NCI-H2029 treated with DMSO at 0.1 percent for 48 hours (cell line): ENCODE data around the gene PTPRN2.
A peak's percentile ranks its signal among the peaks of the same experiment; 100 is the strongest.

ENCODE experiments used
- DNase-seq: peaks from one replicate; lab custom pipeline; 2025; lab: John Stamatoyannopoulos, UW

Gene PTPRN2

GRCh38 chr7:157619753-157620525 lies 967.7 kb downstream of the PTPRN2 start:
- DNase-seq, result no peak

DNA sequence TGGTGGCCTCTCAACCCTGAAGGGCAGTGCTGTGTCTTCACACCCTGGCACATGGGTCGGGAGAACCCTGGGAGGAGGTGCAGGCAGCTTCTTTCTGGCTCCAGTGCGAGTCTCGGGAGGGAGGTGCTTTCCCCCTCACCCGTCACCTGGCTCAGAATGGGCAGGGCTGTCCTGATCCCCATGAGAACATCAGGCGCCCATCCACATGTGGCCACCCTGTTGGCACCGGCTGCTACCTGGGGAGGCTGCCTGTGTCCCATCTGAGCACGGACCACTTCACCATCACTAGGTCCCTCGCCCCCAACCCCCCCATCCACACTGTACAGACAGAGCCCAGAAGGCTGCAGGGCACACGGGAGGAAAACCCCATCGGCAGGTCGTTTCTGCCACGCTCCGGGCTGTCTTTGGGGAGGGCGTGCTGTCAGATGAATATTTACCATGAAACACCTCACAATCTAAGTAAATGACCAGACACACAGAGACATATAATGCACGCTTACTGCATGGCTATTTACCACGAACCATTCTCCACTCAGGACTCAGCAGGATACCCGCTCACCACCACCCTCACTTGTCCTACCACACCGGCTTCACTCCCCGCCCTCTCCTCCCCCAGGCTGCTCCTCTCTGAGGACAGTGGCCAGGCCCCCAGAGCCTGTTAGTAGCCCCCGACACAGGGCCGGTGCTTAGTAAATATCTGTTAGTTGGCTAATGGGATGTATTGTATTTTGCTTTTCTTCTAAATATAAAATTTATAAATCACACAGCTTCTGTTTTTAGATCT lies 968.6 kb downstream of the PTPRN2 start:
- no peak for DNase-seq

DNA sequence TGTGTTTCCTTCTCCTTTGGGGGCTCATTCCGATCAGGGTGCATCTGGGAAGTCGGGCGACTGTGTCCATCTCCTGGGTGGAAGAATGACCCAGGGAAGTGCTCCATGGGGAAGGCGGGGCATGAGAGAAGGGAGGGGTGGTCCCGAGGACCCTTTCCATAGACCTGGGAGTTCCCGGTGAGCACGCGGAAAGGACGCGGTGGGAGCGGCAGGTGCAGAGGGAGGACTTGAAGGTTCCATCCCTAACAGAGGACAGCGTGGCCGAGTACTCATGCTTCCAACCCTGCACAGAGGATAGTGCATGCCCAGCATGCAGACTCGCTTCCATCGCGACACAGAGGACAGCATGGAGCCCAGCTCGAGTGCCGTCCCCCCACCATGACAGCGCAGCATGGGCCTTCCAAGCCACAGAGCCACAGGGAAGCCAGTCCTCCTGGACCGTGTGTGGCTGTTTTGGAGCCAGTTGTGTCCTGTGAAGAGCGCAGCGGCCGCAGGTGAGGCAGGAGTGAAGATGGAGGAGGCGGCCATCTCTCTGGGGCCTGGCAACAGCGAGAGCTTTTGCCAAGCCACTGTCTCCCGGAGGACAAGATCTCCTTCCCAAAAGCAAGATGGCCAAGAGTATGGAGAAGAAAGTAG lies 969.4 kb downstream of the PTPRN2 start:
- no peak for DNase-seq

DNA sequence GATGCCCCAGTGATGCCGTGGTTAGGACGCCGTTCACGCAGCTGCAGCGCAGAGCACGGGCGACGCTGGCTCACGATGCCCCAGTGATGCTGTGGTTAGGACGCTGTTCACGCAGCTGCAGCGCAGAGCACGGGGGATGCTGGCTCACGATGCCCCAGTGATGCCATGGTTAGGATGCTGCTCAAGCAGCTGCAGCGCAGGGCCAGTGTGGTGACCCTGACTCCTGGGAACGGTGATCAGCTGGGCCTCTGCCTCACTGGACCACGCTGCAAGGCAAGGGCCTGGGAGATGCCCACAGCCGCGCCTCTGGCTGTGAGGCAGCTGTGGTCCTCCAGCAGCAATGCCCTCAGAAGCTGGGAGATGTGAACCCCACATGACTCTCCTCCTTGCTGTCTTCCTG lies 970.2 kb downstream of the PTPRN2 start:
- DNase-seq, result no peak

GRCh38 chr7:157616931-157617330 lies 970.7 kb downstream of the PTPRN2 start:
- no peak for DNase-seq

DNA sequence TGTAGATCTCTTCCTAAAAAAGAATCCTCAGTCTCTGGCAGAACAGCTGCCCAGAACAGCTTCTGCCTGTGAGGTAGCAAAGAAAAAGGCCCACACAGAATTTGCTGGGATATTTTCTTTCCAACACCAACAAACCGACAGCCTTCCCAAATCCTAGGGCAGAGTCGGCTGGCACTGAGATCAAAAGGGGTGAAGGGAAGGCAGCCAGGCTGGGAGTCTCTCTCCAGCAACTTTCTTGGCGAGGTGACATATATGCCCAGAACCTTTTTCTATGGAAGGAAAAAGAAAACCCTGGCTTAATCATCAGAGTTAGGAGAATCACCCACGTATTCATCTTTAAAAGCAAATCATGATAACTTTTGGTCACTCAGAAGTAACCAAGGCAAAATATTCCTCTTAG lies 971.2 kb downstream of the PTPRN2 start:
- DNase-seq, result no peak

- DNase-seq, result no peak
Measured at GRCh38 chr7:157615852-157616251, 971.8 kb downstream of the PTPRN2 start.

DNA sequence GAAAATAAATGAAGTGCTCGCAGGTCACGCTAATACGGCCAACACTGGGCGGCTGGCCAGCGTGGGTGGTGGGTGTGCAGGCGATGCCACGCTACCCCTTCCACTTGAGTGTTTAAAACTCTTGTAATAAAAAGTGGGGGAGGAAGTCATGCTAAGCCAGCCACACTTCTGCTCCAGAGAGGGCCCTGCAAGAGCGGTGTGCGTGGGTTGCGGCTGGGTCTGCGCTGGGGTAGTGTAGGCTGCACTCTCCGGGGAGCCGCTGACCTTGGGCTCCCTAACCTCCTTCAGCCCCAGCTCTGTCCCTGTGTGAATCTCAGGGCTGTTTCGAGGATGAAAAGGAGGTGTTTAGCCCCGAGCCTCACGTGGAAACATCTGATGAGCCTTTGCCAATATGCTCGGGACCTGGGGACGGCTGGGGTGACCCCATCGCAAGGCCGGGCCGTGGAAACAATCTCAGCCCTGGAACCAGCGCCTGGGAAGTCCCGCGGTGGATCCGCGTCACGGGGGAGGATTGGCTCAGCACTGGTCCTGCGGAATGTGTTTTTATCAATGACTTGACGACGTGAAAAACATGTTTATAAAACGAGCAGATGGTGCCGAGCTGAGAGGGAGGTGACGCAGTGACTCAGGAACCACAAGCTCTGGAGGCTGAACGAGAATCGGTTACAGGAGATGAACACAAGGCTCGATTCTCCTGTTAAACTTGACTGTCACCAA lies 972.4 kb downstream of the PTPRN2 start:
- no peak for DNase-seq

- no peak for DNase-seq
Measured at GRCh38 chr7:157614457-157615020, 973.1 kb downstream of the PTPRN2 start.

- DNase-seq, result no peak
Measured at GRCh38 chr7:157613575-157614322, 973.9 kb downstream of the PTPRN2 start.

DNA sequence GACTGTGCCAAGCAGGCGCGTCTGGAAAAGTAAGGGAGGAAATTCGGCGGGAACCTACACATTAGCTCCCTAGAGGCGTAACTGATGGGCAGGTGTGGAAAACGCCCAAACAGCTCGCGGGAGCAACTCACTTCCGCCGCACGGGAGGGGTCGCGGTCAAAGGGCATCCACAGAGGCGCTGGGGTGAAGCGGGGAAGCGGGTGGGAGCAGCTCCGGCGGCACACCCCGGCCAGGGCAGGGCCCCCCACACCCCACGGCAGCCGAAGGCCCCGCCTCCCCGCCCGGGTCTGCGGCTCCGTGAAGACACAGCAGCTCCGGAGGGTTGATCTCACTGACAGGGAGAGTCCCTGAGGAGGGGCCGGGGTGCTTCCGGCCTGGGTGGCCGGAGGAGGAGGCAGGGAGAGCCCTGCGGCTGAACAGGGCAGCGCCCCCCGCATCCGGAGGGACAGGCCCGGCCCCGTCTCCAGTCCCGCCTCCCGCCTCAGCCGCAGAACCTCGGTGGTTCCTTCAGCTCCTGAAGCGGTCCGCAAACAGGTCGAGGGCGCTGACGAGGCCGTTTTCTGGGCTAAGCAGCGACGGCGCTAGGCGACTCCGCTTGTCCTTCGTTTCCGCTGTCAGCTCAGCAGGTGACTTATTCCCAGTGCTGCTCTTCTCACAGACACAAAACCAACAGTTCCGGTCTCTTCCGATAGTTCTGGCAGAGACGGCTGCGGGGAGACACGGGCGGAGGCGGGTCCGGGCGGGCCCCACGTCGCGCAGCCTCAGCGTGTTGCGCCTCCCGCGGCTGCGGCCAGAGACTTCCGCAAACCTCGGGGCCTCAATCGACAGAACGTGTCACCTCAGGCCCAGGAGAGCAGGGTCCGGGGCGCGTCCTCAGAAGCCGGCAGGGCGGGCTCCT lies 974.7 kb downstream of the PTPRN2 start:
- DNase-seq, result peak; percentile 8

DNA sequence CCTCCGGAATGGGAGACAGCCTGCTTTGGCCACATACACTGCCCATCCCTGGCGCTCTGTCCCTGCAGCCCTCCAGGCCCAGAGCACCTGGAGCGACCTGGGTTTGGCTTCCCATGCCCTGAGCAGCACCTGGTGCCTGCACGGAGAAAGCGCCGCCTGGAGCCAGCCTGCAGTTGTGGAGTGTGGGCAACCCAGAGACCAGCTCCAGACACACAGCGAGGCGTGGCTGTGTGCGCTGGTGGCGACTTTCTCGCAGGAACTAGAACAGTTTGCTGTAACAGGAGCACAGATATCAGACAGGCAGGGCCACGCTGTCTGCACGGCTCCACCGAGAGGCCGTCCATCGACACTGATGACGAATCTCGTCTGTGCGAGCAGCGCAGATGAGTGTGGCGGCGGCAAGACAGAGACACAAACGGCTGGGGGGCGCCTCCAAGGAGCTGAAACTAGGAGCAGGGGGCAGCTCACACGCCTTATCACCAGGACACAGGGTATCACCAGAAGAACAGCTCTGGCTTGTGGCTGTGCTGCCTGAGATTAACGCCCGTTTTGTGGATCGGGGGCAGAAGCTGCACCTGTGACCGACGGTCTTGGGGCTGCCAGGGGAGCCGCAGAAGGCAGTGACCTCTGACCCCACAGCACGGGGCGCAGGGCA lies 975.5 kb downstream of the PTPRN2 start:
- DNase-seq, result no peak

- no peak for DNase-seq
Measured at GRCh38 chr7:157611341-157611740, 976.3 kb downstream of the PTPRN2 start.

- DNase-seq, result no peak
Measured at GRCh38 chr7:157610671-157611295, 976.8 kb downstream of the PTPRN2 start.

GRCh38 chr7:157609932-157610640 lies 977.5 kb downstream of the PTPRN2 start:
- DNase-seq, result no peak

DNA sequence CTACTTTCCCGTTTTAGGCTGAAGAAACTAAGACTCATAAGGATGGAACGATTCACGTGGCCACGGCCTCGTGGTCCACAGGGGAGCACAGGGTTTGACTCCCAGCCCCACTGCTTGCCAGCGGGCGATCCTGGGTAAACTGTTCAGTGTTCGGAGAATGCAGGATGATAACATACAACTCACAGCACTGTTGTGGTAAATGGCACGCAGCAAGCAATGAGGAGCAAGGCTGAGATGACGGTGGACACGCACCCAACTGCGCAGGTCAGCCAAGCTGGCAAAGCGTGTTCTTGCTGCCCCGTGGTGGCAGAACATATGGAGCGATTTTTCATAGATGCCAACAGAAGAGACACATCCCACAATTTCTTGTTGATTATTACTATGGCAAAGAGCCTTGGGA lies 978.1 kb downstream of the PTPRN2 start:
- no peak for DNase-seq

DNA sequence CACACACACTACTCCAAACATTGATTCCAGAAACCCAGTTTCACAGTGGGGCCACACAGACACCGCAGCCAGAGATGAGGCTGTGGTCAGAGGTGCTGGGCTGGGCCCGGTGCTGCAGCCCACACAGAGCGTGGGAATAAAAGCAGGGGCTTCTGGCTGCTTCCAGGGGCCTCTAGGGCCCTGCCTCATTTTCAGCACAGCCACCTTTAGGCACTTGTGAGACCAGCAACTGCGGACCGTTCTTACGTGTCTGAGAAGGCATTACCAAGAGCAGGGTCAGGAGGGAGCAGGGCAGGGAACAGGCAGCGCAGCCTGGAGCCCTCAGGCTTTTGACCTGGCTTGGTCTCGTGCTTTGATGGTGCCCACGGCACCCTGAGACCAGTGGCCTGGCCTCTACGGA lies 980.4 kb downstream of the PTPRN2 start:
- no peak for DNase-seq

DNA sequence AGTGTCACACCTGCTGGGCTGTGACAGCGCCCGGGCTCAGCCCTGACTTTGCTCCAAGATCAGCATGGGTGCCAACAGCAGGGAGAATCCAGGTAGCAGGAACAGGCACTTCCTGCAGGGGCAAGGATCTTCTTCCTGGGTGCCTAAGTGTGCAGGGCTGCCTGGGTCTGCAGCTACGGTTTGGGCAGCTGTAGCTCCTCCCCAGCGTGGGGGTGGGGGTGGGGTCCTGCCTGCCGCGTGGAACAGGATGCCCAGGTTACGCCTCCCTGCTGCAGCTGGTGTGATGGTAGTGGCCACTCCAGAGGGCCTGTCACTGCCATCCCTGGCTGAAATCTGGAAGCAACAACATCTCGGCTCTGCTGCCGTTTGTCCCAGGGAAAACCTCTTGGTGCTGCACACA lies 981.5 kb downstream of the PTPRN2 start:
- DNase-seq, result no peak

GRCh38 chr7:157605638-157606037 lies 982.0 kb downstream of the PTPRN2 start:
- DNase-seq, result no peak
